Temporal lobe (tissue), 1 donor: ENCODE data around the gene FBXL16. TPM values are rescaled to one million over a fixed set of nuclear protein-coding genes. Genes with fewer than 3 reads are reported as not detected.

Experiments used
- total RNA-seq: library from RNA; depleted of rRNA; stranded (reverse); fragments of >200 nt; gene quantifications from one replicate; pipeline ENCODE4 v1.2.3, GENCODE V29; 2014

FBXL16 gene
- total RNA-seq, 1 donor from 2014 or later: 9.3 TPM

Other genes starting within 250 kb of the FBXL16 start
- 9.1 TPM for gene CAPN15, start 178.1 kb downstream of the FBXL16 start, total RNA-seq
- gene PRR35, start 145.4 kb downstream of the FBXL16 start, total RNA-seq: not detected
- gene NHLRC4, start 138.8 kb downstream of the FBXL16 start, total RNA-seq: 0.25 TPM
- gene PIGQ, start 135.8 kb downstream of the FBXL16 start, total RNA-seq: 22.1 TPM
- 20.9 TPM for gene RAB40C, start 115.7 kb downstream of the FBXL16 start, total RNA-seq
- 0.74 TPM for gene WFIKKN1, start 74.8 kb downstream of the FBXL16 start, total RNA-seq
- gene METTL26, start 69.5 kb downstream of the FBXL16 start, total RNA-seq: 23.1 TPM
- 9.3 TPM for gene MCRIP2, start 64.0 kb downstream of the FBXL16 start, total RNA-seq
- gene WDR90, start 56.4 kb downstream of the FBXL16 start, total RNA-seq: 10.8 TPM
- gene RHOT2, start 37.7 kb downstream of the FBXL16 start, total RNA-seq: 26.1 TPM
- gene RHBDL1, start 30.1 kb downstream of the FBXL16 start, total RNA-seq: 1.7 TPM
- 37.9 TPM for gene STUB1, start 25.4 kb downstream of the FBXL16 start, total RNA-seq
- 15.5 TPM for gene JMJD8, start 21.5 kb downstream of the FBXL16 start, total RNA-seq
- 3.7 TPM for gene WDR24, start 15.4 kb downstream of the FBXL16 start, total RNA-seq
- 6.9 TPM for gene METRN, start 9.3 kb upstream of the FBXL16 start, total RNA-seq
- 12.3 TPM for gene ANTKMT, start 15.3 kb upstream of the FBXL16 start, total RNA-seq
- gene CCDC78, start 20.6 kb upstream of the FBXL16 start, total RNA-seq: 2.5 TPM
- 9.6 TPM for gene HAGHL, start 21.3 kb upstream of the FBXL16 start, total RNA-seq
- 32.2 TPM for gene CIAO3, start 35.2 kb upstream of the FBXL16 start, total RNA-seq
- gene MSLN, start 54.9 kb upstream of the FBXL16 start, total RNA-seq: not detected
- 9.6 TPM for gene RPUSD1, start 82.6 kb upstream of the FBXL16 start, total RNA-seq
- gene CHTF18, start 82.8 kb upstream of the FBXL16 start, total RNA-seq: 9.8 TPM
- not detected for gene GNG13, start 94.9 kb upstream of the FBXL16 start, total RNA-seq